Smooth muscle cell (in vitro differentiated cells): ENCODE measurements around the gene FBF1. TPM values are rescaled to one million over a fixed set of nuclear protein-coding genes. Genes with fewer than 3 reads are reported as not detected.

ENCODE experiments used
- DNase-seq: peaks from one replicate; lab custom pipeline; 2025; ENCODE audit not compliant: unreplicated experiment; lab: John Stamatoyannopoulos, UW
- H2AFZ ChIP-seq: fragments of 200-600 bp; sonication (generic); 2 replicates; pipeline ENCODE4 v1.6.0; 2016; ENCODE audit warnings: antibody characterized with exemption, low read depth, mild to moderate bottlenecking
- H3F3A ChIP-seq: fragments of 200-600 bp; sonication (generic); 2 replicates; pipeline ENCODE4 v1.6.0; 2017; ENCODE audit warnings: antibody characterized with exemption, low read depth
- H3K27ac ChIP-seq: fragments of 200-600 bp; sonication (generic); 2 replicates; pipeline ENCODE4 v1.5.1; 2016; ENCODE audit warnings: low read depth, mild to moderate bottlenecking
- H3K27me3 ChIP-seq: fragments of 200-600 bp; sonication (generic); 2 replicates; pipeline ENCODE4 v1.6.1; 2016; ENCODE audit warnings: low read depth, mild to moderate bottlenecking
- H3K36me3 ChIP-seq: fragments of 200-600 bp; sonication (generic); 2 replicates; pipeline ENCODE4 v1.5.1; 2016; ENCODE audit warnings: low read depth
- H3K4me1 ChIP-seq: fragments of 200-600 bp; sonication (generic); 2 replicates; pipeline ENCODE4 v1.5.1; 2016; ENCODE audit warnings: low read depth
- H3K4me2 ChIP-seq: fragments of 200-600 bp; sonication (generic); 2 replicates; pipeline ENCODE4 v1.6.0; 2016; ENCODE audit warnings: mild to moderate bottlenecking
- H3K4me3 ChIP-seq: fragments of 200-600 bp; sonication (generic); 2 replicates; pipeline ENCODE4 v1.5.1; 2016; ENCODE audit warnings: mild to moderate bottlenecking
- H3K79me2 ChIP-seq: fragments of 200-600 bp; sonication (generic); 2 replicates; pipeline ENCODE4 v1.6.0; 2016; ENCODE audit warnings: low read depth, mild to moderate bottlenecking
- H3K9ac ChIP-seq: fragments of 200-600 bp; sonication (generic); 2 replicates; pipeline ENCODE4 v1.6.0; 2016; ENCODE audit warnings: low read depth
- H3K9me3 ChIP-seq: fragments of 200-600 bp; sonication (generic); replicated peaks from 2 replicates; pipeline ENCODE4 v1.5.1; 2016; ENCODE audit warnings: low read depth
- H4K20me1 ChIP-seq: fragments of 200-600 bp; sonication (generic); 2 replicates; pipeline ENCODE4 v1.6.0; 2016; ENCODE audit warnings: low read depth
- WGBS: methylation state at CpG from one replicate; pipeline ENCODE4 v1.1.7; 2016; ENCODE audit warnings: low lambda C conversion rate; 5-methylcytosine and 5-hydroxymethylcytosine counted together
- polyA plus RNA-seq: library from polyadenylated mRNA; unstranded; fragments of >200 nt; fragmentation: Nextera tagmentation; extraction: Ambion mirVana; gene quantifications from 2 replicates; pipeline ENCODE4 v1.2.1, GENCODE V29; 2016
- total RNA-seq: library from RNA; depleted of rRNA; stranded (reverse); fragments of >200 nt; gene quantifications from 2 replicates; pipeline ENCODE4 v1.2.3, GENCODE V29; 2014
- TF ChIP-seq, protein P1 (sequence below): fragments of 200-600 bp; sonication (generic); IDR thresholded peaks from 2 replicates; pipeline ENCODE4 v1.5.1; 2017; ENCODE audit warnings: borderline replicate concordance, mild to moderate bottlenecking, antibody characterized with exemption; ENCODE audit not compliant: insufficient read depth, poor library complexity, severe bottlenecking

FBF1 gene
- total and polyA plus RNA-seq, 2 experiments from 2014 or later, result 4.6 to 8.4 TPM

DNA sequence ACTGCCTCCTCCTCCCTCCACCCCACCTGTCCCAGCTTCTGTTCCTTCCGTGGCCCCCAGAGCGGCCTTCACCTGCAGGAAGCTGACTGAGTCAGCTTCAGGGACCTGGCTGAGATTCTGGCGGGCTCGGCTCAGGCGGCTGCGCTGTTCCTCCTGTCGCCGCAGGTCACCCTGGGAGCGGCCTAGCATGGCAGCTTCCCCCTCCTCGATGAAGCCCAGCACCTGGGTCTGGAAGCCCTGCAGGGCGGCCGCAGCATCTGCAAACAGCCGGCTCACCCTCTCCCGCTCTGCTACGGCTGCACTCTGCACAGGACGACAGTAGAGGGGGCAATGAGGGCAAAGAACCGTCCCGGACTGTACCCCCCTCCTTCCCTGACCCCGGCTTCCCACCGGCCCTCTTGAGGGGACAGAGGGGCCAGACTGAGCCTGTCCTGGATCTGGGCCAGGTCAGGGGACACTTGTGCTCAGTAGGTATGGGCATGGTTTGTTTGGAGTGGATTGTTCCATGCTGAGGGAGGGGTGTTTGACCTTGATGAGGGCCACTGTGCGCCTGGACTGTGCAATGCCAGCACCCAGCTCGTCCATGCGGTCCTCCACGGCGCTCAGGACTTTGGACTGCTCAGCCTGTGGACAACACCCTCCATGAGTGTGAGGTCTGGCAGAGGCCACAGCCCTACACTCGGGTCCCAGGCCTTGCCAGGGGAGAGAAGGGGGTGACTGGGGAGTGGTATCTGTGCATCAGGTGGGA lies 64.5 kb downstream of the FBF1 start:
- Histone ChIP-seq H3K9me3 (no peaks in the 10 kb centered on the region), H3K36me3 (no peaks in the 10 kb centered on the region), H3K4me1 (peaks cover 11% of the 10 kb centered on the region), H3K27me3 (no peaks in the 10 kb centered on the region), H3K79me2 (no peaks in the 10 kb centered on the region), H3F3A (peaks cover 16% of the 10 kb centered on the region), H3K27ac (peak overlapping the region; percentile 88), H3K4me3 (peak overlapping the region; percentile 52), H2AFZ (no peak overlapping the region), H4K20me1 (no peaks in the 10 kb centered on the region), H3K9ac (peak overlapping the region; percentile 68), H3K4me2 (peak overlapping the region; percentile 88)
- TF ChIP-seq, protein P1, sequence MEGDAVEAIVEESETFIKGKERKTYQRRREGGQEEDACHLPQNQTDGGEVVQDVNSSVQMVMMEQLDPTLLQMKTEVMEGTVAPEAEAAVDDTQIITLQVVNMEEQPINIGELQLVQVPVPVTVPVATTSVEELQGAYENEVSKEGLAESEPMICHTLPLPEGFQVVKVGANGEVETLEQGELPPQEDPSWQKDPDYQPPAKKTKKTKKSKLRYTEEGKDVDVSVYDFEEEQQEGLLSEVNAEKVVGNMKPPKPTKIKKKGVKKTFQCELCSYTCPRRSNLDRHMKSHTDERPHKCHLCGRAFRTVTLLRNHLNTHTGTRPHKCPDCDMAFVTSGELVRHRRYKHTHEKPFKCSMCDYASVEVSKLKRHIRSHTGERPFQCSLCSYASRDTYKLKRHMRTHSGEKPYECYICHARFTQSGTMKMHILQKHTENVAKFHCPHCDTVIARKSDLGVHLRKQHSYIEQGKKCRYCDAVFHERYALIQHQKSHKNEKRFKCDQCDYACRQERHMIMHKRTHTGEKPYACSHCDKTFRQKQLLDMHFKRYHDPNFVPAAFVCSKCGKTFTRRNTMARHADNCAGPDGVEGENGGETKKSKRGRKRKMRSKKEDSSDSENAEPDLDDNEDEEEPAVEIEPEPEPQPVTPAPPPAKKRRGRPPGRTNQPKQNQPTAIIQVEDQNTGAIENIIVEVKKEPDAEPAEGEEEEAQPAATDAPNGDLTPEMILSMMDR, result no peak
- WGBS, result 70% methylated on average over 26 of the region's 26 CpGs
- DNase-seq, result no peak

DNA sequence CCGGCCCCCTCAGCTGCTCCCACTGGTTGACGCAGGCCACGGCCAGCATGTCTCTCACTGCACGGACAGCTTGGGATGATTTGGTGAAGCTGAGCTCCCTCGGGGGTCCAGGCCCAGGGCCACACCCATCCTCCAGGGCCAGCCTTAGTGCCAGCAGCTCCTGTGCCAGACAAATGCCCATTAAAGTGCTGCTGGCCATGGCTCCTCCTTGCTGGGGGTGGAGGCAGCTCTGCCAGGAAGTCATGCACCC lies 65.0 kb downstream of the FBF1 start:
- no peaks in the 10 kb centered on the region for H3K79me2 ChIP-seq
- H3F3A ChIP-seq, result peaks cover 16% of the 10 kb centered on the region
- H3K9me3 ChIP-seq, result no peaks in the 10 kb centered on the region
- no peak for DNase-seq
- H3K27me3 ChIP-seq, result no peaks in the 10 kb centered on the region
- no peaks in the 10 kb centered on the region for H3K36me3 ChIP-seq
- 86% methylated on average over 5 of the region's 5 CpGs for WGBS
- no peak overlapping the region for H3K4me2 ChIP-seq
- H3K4me3 ChIP-seq, result no peak overlapping the region
- H3K9ac ChIP-seq, result no peak overlapping the region
- H4K20me1 ChIP-seq, result no peaks in the 10 kb centered on the region
- H3K27ac ChIP-seq, result peak overlapping the region; percentile 88
- no peak overlapping the region for H2AFZ ChIP-seq
- peaks cover 11% of the 10 kb centered on the region for H3K4me1 ChIP-seq
- TF ChIP-seq, protein P1, result no peak

DNA sequence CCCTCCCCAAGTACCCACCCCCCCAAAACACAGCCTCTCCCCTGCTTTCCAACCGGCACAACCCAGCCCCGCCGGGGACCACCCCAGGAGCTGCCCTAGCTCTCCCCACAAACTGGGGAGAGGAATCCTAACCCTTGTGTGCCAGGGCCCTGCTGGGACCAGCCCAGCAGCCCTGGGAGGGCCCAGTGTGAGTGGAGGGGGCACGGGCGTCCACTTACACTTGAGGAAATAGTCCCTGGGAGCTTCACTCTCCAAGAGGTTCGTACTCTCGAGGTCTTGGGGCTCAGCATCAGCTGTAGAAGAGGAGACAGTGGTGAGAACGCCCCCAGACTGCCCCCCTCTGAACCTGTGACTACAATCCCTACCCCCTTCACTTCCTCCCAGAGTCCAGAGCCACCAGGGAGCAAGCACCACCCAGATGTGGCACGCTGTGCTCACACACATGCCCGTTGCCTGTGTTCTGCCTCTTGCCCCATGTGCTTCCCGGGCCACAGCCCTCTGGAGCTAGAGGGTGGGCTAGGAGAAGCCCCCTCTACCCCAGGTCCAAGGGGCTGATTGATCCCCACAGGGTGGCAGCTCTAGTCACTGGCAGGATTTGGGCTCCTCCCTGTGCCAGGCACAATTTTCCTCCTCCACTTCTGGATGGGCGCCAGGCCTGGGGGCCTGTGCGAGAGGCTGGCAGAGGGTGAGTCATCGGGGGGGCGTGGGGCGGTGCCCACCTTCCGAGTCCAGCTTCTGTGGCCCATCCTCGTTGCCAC lies 65.5 kb downstream of the FBF1 start:
- Histone ChIP-seq H3K4me2 (no peak overlapping the region), H3K4me1 (peaks cover 11% of the 10 kb centered on the region), H2AFZ (no peak overlapping the region), H3K36me3 (no peaks in the 10 kb centered on the region), H3K9ac (no peak overlapping the region), H3K4me3 (no peak overlapping the region), H3F3A (peaks cover 16% of the 10 kb centered on the region), H3K79me2 (no peaks in the 10 kb centered on the region), H4K20me1 (no peaks in the 10 kb centered on the region), H3K9me3 (no peaks in the 10 kb centered on the region), H3K27me3 (no peaks in the 10 kb centered on the region), H3K27ac (peak overlapping the region; percentile 88)
- 89% methylated on average over 17 of the region's 18 CpGs for WGBS
- TF ChIP-seq, protein P1, result no peak
- DNase-seq, result no peak
